Neural progenitor cell (in vitro differentiated cells): ENCODE measurements around the gene MMP25. TPM values are rescaled to one million over a fixed set of nuclear protein-coding genes. Genes with fewer than 3 reads are reported as not detected.
"Not testable (repeated sequence)": the region's sequence is repeated elsewhere in the genome, so short reads cannot be mapped to it uniquely, and the experiment has no call there.

Source experiments
- DNase-seq: peaks from one replicate; pipeline ENCODE4 v3.0.0-alpha.2; 2016; ENCODE audit warnings: low spot score
- H2AFZ ChIP-seq: fragments of 200-600 bp; sonication (generic); replicated peaks from 2 replicates; pipeline ENCODE4 v1.6.1; 2016; ENCODE audit warnings: antibody characterized with exemption
- H3F3A ChIP-seq: fragments of 200-600 bp; sonication (generic); 2 replicates; pipeline ENCODE4 v1.6.1; 2016; ENCODE audit warnings: antibody characterized with exemption, low read depth
- H3K27ac ChIP-seq: fragments of 200-600 bp; sonication (generic); 2 replicates; pipeline ENCODE4 v1.5.1; 2016; ENCODE audit warnings: mild to moderate bottlenecking
- H3K27me3 ChIP-seq: fragments of 200-600 bp; sonication (generic); 2 replicates; pipeline ENCODE4 v1.6.1; 2016; ENCODE audit warnings: mild to moderate bottlenecking, moderate library complexity
- H3K36me3 ChIP-seq: fragments of 200-600 bp; sonication (generic); 2 replicates; pipeline ENCODE4 v1.5.1; 2016
- H3K4me1 ChIP-seq: fragments of 200-600 bp; sonication (generic); 2 replicates; pipeline ENCODE4 v1.6.1; 2016; ENCODE audit warnings: mixed run types
- H3K4me2 ChIP-seq: fragments of 200-600 bp; sonication (generic); 2 replicates; pipeline ENCODE4 v1.6.1; 2016
- H3K4me3 ChIP-seq: fragments of 200-600 bp; sonication (generic); 2 replicates; pipeline ENCODE4 v1.5.1; 2016
- H3K79me2 ChIP-seq: fragments of 200-600 bp; sonication (generic); 2 replicates; pipeline ENCODE4 v1.6.1; 2016; ENCODE audit warnings: low read depth
- H3K9ac ChIP-seq: fragments of 200-600 bp; sonication (generic); 2 replicates; pipeline ENCODE4 v1.6.1; 2016
- H3K9me3 ChIP-seq: fragments of 200-600 bp; sonication (generic); 2 replicates; pipeline ENCODE4 v1.5.1; 2016; ENCODE audit warnings: low read depth
- H4K20me1 ChIP-seq: fragments of 200-600 bp; sonication (generic); 2 replicates; pipeline ENCODE4 v1.6.1; 2016; ENCODE audit warnings: low read depth
- H3K27ac Mint-ChIP-seq: 3 replicates; pipeline ENCODE4 v1.8.0; 2021; ENCODE audit warnings: mixed read lengths
- H3K27me3 Mint-ChIP-seq: 2 replicates; pipeline ENCODE4 v1.8.0; 2022; ENCODE audit warnings: low read depth, mild to moderate bottlenecking, inconsistent platforms, moderate library complexity, mixed read lengths; ENCODE audit not compliant: insufficient read depth
- H3K36me3 Mint-ChIP-seq: 3 replicates; pipeline ENCODE4 v1.8.0; 2021; ENCODE audit warnings: mixed read lengths
- H3K4me1 Mint-ChIP-seq: 3 replicates; pipeline ENCODE4 v1.8.0; 2021; ENCODE audit warnings: mixed read lengths
- H3K4me3 Mint-ChIP-seq: 3 replicates; pipeline ENCODE4 v1.8.0; 2021; ENCODE audit warnings: mild to moderate bottlenecking, moderate library complexity, mixed read lengths
- H3K9me3 Mint-ChIP-seq: 3 replicates; pipeline ENCODE4 v1.8.0; 2020; ENCODE audit warnings: mixed read lengths
- EZH2 ChIP-seq: fragments of 200-600 bp; sonication (generic); IDR thresholded peaks from 2 replicates; pipeline ENCODE4 v1.6.1; 2017; ENCODE audit warnings: antibody characterized with exemption, mild to moderate bottlenecking, moderate library complexity
- EZH2phosphoT487 ChIP-seq: fragments of 200-600 bp; sonication (generic); IDR thresholded peaks from 2 replicates; pipeline ENCODE4 v1.6.1; 2017; ENCODE audit warnings: antibody characterized with exemption
- total RNA-seq: library from RNA; depleted of rRNA; stranded (reverse); fragments of >200 nt; gene quantifications from 2 replicates; pipeline ENCODE4 v1.2.3, GENCODE V29; 2015; ENCODE audit warnings: low replicate concordance
- TF ChIP-seq, protein P1 (sequence below): fragments of 200-600 bp; sonication (generic); IDR thresholded peaks from 2 replicates; pipeline ENCODE4 v1.5.1; 2017; ENCODE audit warnings: antibody characterized with exemption, mild to moderate bottlenecking

The MMP25 gene
- total RNA-seq, 1 donor from 2014 or later = 0.58 TPM

GRCh38 chr16:3071655-3072054 lies 25.3 kb downstream of the MMP25 start:
- no peaks in the 10 kb centered on the region for H3K36me3 Mint-ChIP-seq
- Histone ChIP-seq H2AFZ (no peak overlapping the region), H3F3A (no peaks in the 10 kb centered on the region), H3K9ac (no peak overlapping the region), H3K9me3 (no peaks in the 10 kb centered on the region), H3K27me3 (no peaks in the 10 kb centered on the region), H3K27ac (no peak overlapping the region), H3K4me1 (no peaks in the 10 kb centered on the region), H3K4me3 (no peak overlapping the region), H3K4me2 (no peak overlapping the region), H3K36me3 (no peaks in the 10 kb centered on the region), H4K20me1 (no peaks in the 10 kb centered on the region), H3K79me2 (no peaks in the 10 kb centered on the region)
- H3K27ac Mint-ChIP-seq = peak overlapping the region; percentile 82
- no peaks in the 10 kb centered on the region for H3K9me3 Mint-ChIP-seq
- H3K4me1 Mint-ChIP-seq = peaks cover 9% of the 10 kb centered on the region
- no peak for TF ChIP-seq EZH2
- H3K4me3 Mint-ChIP-seq = no peak overlapping the region
- DNase-seq = no peak
- peaks cover 17% of the 10 kb centered on the region for H3K27me3 Mint-ChIP-seq

- not testable (repeated sequence) for H2AFZ ChIP-seq, H3K36me3 ChIP-seq, H3K79me2 ChIP-seq, H3K27ac ChIP-seq, H3K9me3 ChIP-seq, H3K4me1 Mint-ChIP-seq, H3F3A ChIP-seq, H3K9me3 Mint-ChIP-seq, H3K27me3 ChIP-seq, H3K9ac ChIP-seq, H4K20me1 ChIP-seq, DNase-seq, H3K4me3 Mint-ChIP-seq, H3K4me3 ChIP-seq, H3K4me1 ChIP-seq, H3K36me3 Mint-ChIP-seq, H3K4me2 ChIP-seq
- H3K27me3 Mint-ChIP-seq = peaks cover 17% of the 10 kb centered on the region
- H3K27ac Mint-ChIP-seq = peak overlapping the region; percentile 82
These were observed 25.8 kb downstream of the MMP25 start for GRCh38 chr16:3072148-3072547.

GRCh38 chr16:3072576-3073263 lies 26.4 kb downstream of the MMP25 start:
- not testable (repeated sequence) for H3K9ac ChIP-seq, H3K9me3 Mint-ChIP-seq, H3K36me3 ChIP-seq, H3K4me2 ChIP-seq, H4K20me1 ChIP-seq, H3K27ac Mint-ChIP-seq, H3K4me3 ChIP-seq, H3K4me1 Mint-ChIP-seq, H3K27ac ChIP-seq, H3K9me3 ChIP-seq, H3K4me1 ChIP-seq, H3K36me3 Mint-ChIP-seq, H3K4me3 Mint-ChIP-seq, H3K79me2 ChIP-seq, DNase-seq, H2AFZ ChIP-seq, H3K27me3 ChIP-seq, H3F3A ChIP-seq
- peaks cover 17% of the 10 kb centered on the region for H3K27me3 Mint-ChIP-seq

DNA sequence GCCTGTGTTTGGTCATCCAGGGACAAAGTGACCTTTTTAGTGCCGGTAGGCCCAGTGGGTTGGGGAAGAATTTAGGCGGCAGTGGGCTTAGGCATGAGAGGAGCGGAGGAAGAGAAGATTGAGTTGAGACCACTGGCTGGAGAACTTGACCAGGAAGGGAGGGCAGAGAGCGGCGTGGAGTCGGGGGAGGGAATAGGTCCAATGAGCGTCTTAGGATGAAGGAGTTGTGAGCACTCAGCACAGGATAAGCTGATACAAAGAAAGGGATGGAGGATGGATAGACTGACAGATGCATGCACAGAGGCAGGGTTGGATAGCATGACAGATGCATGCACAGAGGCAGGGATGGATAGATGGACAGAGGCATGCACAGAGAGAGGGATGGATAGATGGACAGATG lies 27.1 kb downstream of the MMP25 start:
- no peak overlapping the region for H3K4me3 Mint-ChIP-seq

More for the DNA sequence above, 27.1 kb downstream of the MMP25 start:
- H3K4me2 ChIP-seq = no peak overlapping the region
- H3K9me3 ChIP-seq = no peaks in the 10 kb centered on the region
- TF ChIP-seq, protein P1, sequence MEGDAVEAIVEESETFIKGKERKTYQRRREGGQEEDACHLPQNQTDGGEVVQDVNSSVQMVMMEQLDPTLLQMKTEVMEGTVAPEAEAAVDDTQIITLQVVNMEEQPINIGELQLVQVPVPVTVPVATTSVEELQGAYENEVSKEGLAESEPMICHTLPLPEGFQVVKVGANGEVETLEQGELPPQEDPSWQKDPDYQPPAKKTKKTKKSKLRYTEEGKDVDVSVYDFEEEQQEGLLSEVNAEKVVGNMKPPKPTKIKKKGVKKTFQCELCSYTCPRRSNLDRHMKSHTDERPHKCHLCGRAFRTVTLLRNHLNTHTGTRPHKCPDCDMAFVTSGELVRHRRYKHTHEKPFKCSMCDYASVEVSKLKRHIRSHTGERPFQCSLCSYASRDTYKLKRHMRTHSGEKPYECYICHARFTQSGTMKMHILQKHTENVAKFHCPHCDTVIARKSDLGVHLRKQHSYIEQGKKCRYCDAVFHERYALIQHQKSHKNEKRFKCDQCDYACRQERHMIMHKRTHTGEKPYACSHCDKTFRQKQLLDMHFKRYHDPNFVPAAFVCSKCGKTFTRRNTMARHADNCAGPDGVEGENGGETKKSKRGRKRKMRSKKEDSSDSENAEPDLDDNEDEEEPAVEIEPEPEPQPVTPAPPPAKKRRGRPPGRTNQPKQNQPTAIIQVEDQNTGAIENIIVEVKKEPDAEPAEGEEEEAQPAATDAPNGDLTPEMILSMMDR = no peak
- TF ChIP-seq EZH2phosphoT487 (no peak), EZH2 (no peak)
- no peak for DNase-seq
- Mint-ChIP-seq H3K27me3 (peaks cover 17% of the 10 kb centered on the region), H3K27ac (no peak overlapping the region), H3K9me3 (no peaks in the 10 kb centered on the region), H3K4me1 (peaks cover 9% of the 10 kb centered on the region), H3K36me3 (no peaks in the 10 kb centered on the region)
- H3K4me1 ChIP-seq = no peaks in the 10 kb centered on the region
- H3F3A ChIP-seq = no peaks in the 10 kb centered on the region
- H2AFZ ChIP-seq = no peak overlapping the region
- H3K27me3 ChIP-seq = no peaks in the 10 kb centered on the region
- H3K4me3 ChIP-seq = no peak overlapping the region
- no peaks in the 10 kb centered on the region for H4K20me1 ChIP-seq
- H3K79me2 ChIP-seq = no peaks in the 10 kb centered on the region
- H3K27ac ChIP-seq = no peak overlapping the region
- no peak overlapping the region for H3K9ac ChIP-seq
- H3K36me3 ChIP-seq = no peaks in the 10 kb centered on the region
